Liver (tissue), 3 donors: ENCODE results near the gene WWP2.

ENCODE experiments used
- EGR1 ChIP-seq, 2 donors: IDR thresholded peaks; 2 replicates each; pipeline ENCODE4 v1.6.1; 2016 to 2018; ENCODE audit warnings: antibody characterized with exemption in 2 of 2, low read depth in 2 of 2
- GABPA ChIP-seq, 2 donors: IDR thresholded peaks in 1 of 2; conservative IDR thresholded peaks in 1 of 2; 2 replicates each; pipeline ENCODE4 v1.6.1; 2016; ENCODE audit warnings: antibody characterized with exemption in 2 of 2, mild to moderate bottlenecking in 1 of 2, moderate library complexity in 1 of 2
- HNF4G ChIP-seq: IDR thresholded peaks from 2 replicates; pipeline ENCODE4 v1.6.1; 2016; ENCODE audit warnings: antibody characterized with exemption
- JUND ChIP-seq, 2 donors: IDR thresholded peaks; 2 replicates each; pipeline ENCODE4 v1.6.1; 2016; ENCODE audit warnings: antibody characterized with exemption in 2 of 2
- NR2F2 ChIP-seq: IDR thresholded peaks from 2 replicates; pipeline ENCODE4 v1.6.1; 2016; ENCODE audit warnings: antibody characterized with exemption
- RAD21 ChIP-seq, 2 donors: IDR thresholded peaks; 2 replicates each; pipeline ENCODE4 v1.6.1; 2016; ENCODE audit warnings: antibody characterized with exemption in 2 of 2, mild to moderate bottlenecking in 2 of 2
- SP1 ChIP-seq: IDR thresholded peaks from 2 replicates; pipeline ENCODE4 v1.6.1; 2018; ENCODE audit warnings: antibody characterized with exemption, mild to moderate bottlenecking
- TAF1 ChIP-seq: conservative IDR thresholded peaks from 2 replicates; pipeline ENCODE4 v1.6.1; 2016; ENCODE audit warnings: antibody characterized with exemption, mild to moderate bottlenecking
- YY1 ChIP-seq: IDR thresholded peaks from 2 replicates; pipeline ENCODE4 v1.6.1; 2016; ENCODE audit warnings: antibody characterized with exemption, mild to moderate bottlenecking
- ZBTB33 ChIP-seq: IDR thresholded peaks from 2 replicates; pipeline ENCODE4 v1.6.1; 2016; ENCODE audit warnings: antibody characterized with exemption
- TF ChIP-seq, protein P1 (sequence below): fragments of 150-350 bp; IDR thresholded peaks from 2 replicates; pipeline ENCODE4 v1.5.1; 2017; ENCODE audit warnings: improper control_type of control experiment, low read depth, low read length; ENCODE audit not compliant: missing input control
- TF ChIP-seq, protein P2 (sequence below): IDR thresholded peaks from 2 replicates; pipeline ENCODE4 v1.6.1; 2016; ENCODE audit warnings: antibody characterized with exemption, mild to moderate bottlenecking
- donor health status: healthy.
- donor health status: healthy.

DNA sequence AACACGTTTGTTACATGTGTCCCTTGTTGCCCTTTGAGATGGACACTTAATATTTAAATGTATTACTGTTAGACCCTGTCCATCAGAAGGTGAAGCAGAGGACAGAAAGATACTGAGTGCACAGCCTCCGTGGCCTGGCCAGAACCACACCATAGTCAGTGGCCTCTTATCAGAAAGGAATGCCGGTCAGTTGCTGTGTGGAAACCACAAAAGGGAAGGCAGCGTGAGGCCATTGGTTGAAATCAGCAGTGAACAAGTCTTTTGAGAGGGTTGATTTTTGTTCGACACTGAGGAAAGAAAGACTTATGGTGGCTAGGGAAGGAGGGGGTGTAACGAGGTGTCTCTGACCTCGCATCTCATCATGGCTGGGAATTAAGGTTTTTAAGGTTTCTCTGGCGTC lies 103.6 kb downstream of the WWP2 start:
- TF ChIP-seq, protein P1, sequence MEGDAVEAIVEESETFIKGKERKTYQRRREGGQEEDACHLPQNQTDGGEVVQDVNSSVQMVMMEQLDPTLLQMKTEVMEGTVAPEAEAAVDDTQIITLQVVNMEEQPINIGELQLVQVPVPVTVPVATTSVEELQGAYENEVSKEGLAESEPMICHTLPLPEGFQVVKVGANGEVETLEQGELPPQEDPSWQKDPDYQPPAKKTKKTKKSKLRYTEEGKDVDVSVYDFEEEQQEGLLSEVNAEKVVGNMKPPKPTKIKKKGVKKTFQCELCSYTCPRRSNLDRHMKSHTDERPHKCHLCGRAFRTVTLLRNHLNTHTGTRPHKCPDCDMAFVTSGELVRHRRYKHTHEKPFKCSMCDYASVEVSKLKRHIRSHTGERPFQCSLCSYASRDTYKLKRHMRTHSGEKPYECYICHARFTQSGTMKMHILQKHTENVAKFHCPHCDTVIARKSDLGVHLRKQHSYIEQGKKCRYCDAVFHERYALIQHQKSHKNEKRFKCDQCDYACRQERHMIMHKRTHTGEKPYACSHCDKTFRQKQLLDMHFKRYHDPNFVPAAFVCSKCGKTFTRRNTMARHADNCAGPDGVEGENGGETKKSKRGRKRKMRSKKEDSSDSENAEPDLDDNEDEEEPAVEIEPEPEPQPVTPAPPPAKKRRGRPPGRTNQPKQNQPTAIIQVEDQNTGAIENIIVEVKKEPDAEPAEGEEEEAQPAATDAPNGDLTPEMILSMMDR, result no peak
- TF ChIP-seq TAF1 (no peak), ZBTB33 (no peak), JUND (IDR thresholded peaks at IDR 0.05) (no peak), YY1 (no peak), GABPA (IDR thresholded peaks at IDR 0.05 in 1 of 2, conservative IDR thresholded peaks at IDR 0.05 in 1 of 2) (no peak), RAD21 (IDR thresholded peaks at IDR 0.05) (no peak), SP1 (no peak), EGR1 (IDR thresholded peaks at IDR 0.05; ENCODE audit: low read depth in 2 of 2) (no peak), NR2F2 (peak; percentile 33), HNF4G (no peak)
- TF ChIP-seq, protein P2, sequence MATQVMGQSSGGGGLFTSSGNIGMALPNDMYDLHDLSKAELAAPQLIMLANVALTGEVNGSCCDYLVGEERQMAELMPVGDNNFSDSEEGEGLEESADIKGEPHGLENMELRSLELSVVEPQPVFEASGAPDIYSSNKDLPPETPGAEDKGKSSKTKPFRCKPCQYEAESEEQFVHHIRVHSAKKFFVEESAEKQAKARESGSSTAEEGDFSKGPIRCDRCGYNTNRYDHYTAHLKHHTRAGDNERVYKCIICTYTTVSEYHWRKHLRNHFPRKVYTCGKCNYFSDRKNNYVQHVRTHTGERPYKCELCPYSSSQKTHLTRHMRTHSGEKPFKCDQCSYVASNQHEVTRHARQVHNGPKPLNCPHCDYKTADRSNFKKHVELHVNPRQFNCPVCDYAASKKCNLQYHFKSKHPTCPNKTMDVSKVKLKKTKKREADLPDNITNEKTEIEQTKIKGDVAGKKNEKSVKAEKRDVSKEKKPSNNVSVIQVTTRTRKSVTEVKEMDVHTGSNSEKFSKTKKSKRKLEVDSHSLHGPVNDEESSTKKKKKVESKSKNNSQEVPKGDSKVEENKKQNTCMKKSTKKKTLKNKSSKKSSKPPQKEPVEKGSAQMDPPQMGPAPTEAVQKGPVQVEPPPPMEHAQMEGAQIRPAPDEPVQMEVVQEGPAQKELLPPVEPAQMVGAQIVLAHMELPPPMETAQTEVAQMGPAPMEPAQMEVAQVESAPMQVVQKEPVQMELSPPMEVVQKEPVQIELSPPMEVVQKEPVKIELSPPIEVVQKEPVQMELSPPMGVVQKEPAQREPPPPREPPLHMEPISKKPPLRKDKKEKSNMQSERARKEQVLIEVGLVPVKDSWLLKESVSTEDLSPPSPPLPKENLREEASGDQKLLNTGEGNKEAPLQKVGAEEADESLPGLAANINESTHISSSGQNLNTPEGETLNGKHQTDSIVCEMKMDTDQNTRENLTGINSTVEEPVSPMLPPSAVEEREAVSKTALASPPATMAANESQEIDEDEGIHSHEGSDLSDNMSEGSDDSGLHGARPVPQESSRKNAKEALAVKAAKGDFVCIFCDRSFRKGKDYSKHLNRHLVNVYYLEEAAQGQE, result no peak
